Measurements from ENCODE around the gene IFT27. TPM values are rescaled to one million over a fixed set of nuclear protein-coding genes. Genes with fewer than 3 reads are reported as not detected.

Gene IFT27
- total RNA-seq, 1 donor from 2014 or later, result 48.1 TPM

GRCh38 chr22:36725366-36726006 is 50.4 kb downstream of the IFT27 start:
- DNase-seq (ENCODE audit: low spot score), result no peak

- DNase-seq (ENCODE audit: low spot score), result no peak
These were observed 51.1 kb downstream of the IFT27 start for GRCh38 chr22:36724836-36725235.

- no peak for DNase-seq (ENCODE audit: low spot score)
These were observed 53.9 kb downstream of the IFT27 start for GRCh38 chr22:36722055-36722454.

- no peak for DNase-seq (ENCODE audit: low spot score)
These were observed 60.3 kb downstream of the IFT27 start for GRCh38 chr22:36715647-36716046.

- DNase-seq (ENCODE audit: low spot score), result no peak
These were observed 61.8 kb downstream of the IFT27 start for GRCh38 chr22:36714110-36714509.

- no peak for DNase-seq (ENCODE audit: low spot score)
These were observed 62.5 kb downstream of the IFT27 start for GRCh38 chr22:36713436-36713835.

Other genes starting within 250 kb of the IFT27 start
- 125 TPM for gene EIF3D, start 247.0 kb downstream of the IFT27 start, total RNA-seq
- not detected for gene CACNG2, start 72.4 kb downstream of the IFT27 start, total RNA-seq
- gene PVALB, start 40.9 kb upstream of the IFT27 start, total RNA-seq, result not detected
- gene NCF4, start 84.9 kb upstream of the IFT27 start, total RNA-seq, result 11.3 TPM
- gene CSF2RB, start 137.5 kb upstream of the IFT27 start, total RNA-seq, result 5.8 TPM
- 281 TPM for gene TST, start 243.3 kb upstream of the IFT27 start, total RNA-seq
- 129 TPM for gene MPST, start 243.6 kb upstream of the IFT27 start, total RNA-seq